GM21423 (cell line): Measurements from ENCODE around the gene NOXA1.

ENCODE experiments used
- ATAC-seq: cut with Tn5 transposase; IDR thresholded peaks from one replicate; pipeline ENCODE4 v1.9.1; 2021; ENCODE audit warnings: mild to moderate bottlenecking, moderate library complexity; ENCODE audit not compliant: unreplicated experiment

Gene NOXA1

GRCh38 chr9:137387891-137388560 lies 35.2 kb upstream of the NOXA1 start:
- ATAC-seq, result no peak

- no peak for ATAC-seq
Observed at GRCh38 chr9:137388589-137389427, 34.4 kb upstream of the NOXA1 start.

DNA sequence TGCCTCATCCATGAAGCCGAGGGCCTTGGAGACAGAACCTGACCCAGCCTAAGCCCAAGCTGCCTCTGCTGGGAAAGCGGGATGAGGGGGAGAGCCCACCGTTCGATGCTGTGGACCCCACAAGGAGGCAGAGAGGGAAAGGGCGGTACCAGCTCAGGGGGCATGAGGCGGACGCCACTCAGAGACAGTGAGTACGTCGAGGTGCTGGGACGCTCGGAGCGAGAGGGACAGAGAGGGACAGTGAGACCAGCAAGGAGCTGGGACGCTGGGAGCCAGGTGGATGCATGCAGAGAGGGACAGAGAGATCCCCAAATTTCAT lies 33.8 kb upstream of the NOXA1 start:
- ATAC-seq, result no peak

DNA sequence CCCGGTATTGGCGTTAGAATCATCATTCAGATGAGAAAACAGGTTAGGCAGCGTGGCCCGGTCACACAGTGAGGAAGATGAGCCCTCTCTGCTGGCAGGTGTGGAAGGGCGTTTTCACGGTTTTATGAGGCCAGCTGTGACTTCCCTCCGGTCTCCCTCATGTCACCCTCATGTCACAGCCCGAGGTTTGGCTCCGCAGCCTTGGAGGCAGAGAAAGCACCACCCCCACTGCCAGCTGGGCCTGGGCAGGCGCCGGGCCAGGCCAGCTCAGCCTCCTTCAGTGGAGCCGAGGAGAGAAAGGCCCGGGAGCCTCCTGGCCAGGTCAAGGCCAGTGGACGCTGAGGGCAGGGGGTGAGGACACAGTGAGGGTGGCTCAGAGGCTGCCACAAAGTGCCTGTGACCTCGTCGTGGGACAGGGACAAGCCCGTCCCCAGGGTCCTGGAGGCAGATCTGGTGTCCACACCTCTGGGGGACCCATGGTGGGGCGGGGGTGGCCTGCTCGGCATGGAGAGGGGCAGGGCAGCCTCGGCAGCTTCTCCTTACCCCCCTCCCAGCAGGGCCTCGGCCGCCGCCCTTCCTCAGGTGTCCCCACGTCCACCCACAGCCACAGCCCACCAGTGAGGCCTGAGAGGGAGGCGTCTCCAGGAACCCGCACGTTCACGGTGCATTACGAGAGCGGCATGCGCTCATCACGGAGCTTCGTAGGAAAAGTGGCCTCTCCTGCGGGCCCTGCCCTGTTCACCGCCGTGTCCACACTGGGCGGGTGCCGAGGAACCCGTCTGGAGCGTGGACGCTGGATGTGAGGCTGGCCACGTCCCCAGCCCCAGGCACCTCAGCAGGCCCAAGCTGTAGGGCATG lies 32.4 kb upstream of the NOXA1 start:
- no peak for ATAC-seq

GRCh38 chr9:137391411-137391754 lies 31.8 kb upstream of the NOXA1 start:
- no peak for ATAC-seq

DNA sequence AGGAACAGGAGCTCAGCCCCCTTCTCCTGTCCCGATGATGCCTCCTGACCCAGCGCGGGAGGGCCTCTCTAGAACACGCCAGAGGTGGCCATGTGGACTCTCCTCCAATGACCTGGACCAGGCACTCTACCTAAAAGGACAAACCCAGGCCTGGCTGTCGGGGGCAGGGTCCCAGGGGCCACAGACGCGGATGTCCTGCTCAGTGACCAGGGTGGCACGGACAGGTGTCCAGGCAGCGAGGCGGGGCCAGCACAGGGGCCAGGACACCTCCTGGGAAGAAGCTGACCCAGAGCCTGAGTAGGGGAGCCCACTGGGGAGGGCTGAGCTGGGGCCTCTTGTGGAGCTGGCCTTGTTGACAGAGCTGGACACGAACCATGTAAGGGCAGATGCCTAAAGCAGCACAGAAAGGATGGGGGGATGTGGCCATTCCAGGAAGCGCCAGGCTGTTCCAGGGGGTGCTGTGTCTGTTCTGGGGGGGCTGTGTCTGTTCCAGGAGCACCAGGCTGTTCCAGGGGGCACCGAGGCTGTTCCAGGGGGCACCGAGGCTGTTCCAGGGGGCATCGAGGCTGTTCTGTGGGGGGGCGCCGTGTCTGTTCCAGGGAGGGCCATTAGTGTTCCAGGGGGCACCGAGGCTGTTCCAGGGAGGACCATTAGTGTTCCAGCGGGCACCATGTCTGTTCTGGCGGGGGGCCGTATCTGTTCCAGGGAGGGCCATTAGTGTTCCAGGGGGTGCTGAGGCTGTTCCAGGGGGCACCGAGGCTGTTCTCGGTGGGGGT lies 30.8 kb upstream of the NOXA1 start:
- no peak for ATAC-seq

GRCh38 chr9:137393176-137394150 lies 29.7 kb upstream of the NOXA1 start:
- no peak for ATAC-seq

DNA sequence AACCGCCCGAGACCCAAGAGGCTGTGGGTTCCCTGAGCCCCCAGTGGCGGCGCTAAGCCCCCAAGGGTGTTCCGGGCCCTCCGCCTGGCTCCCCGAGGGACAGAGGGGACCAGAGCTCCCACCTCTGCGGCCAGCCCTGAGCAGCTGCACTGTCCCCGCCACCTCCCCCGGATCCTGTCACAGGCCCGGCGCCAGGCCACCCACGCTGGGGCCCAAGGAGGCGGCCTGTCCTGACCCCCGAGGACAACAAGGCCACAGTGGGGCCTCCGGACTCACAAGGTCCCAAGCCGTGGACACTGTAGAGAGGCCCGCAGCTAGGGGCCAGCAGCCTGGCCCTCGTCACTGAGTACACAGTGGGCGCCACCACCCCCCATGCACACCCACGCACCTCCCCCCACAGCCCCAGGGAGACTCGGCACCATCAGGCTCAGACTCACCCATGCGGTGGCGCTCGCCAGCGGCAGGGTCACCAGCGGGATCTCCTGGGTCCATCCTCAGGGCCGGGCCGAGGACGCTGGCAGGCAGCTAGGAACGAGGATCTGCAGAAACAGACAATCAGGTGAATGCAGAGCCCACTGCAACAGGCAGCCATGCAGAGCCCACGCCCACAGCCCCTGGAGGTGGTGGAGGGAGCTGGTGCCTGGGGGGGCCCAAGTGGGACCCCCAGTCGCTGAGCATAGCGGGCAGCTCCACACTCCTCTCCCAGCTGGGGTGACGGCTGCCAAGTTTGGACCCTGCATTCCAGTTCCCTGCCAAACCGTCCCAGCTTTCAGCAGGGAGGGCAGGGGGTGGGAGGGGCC lies 28.1 kb upstream of the NOXA1 start:
- ATAC-seq, result no peak

- no peak for ATAC-seq
Observed at GRCh38 chr9:137395666-137396010, 27.6 kb upstream of the NOXA1 start.

GRCh38 chr9:137396227-137396626 lies 27.0 kb upstream of the NOXA1 start:
- ATAC-seq, result no peak

GRCh38 chr9:137396634-137397367 lies 26.4 kb upstream of the NOXA1 start:
- ATAC-seq, result no peak

DNA sequence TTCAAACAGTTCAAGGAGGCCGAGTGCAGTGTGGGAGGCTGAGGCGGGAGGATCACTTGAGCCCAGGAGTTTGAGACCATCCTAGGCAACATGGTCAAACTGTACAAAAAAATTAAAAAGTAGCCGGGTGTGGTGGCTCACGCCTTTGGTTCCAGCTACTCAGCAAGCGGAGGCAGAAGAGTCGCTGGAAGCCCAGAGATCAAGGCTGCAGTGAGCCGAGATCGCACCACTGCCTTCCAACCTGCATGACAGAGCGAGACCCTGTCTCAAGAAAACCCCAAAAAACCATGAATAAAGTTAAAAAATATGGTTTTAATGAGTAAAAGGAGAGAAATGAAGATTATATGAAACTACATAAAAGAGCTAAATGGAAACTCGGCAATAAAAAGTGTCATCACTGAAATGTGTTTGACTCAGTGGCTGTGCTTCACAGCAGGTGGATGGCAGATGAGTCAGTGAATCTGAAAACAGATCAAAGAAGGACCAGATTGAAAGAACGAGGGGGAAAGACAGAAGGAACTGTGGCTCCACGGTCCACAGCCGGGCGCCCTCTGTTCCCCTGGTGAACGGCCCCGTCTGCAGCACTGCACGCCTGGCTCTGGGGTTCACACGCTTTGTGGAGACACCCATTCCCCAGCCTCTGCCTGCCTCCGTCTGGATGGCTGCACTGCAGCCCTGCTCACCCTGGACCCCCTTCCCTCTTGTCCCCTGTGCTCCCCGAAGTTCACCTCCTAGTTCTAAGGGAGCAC lies 25.3 kb upstream of the NOXA1 start:
- ATAC-seq, result no peak

DNA sequence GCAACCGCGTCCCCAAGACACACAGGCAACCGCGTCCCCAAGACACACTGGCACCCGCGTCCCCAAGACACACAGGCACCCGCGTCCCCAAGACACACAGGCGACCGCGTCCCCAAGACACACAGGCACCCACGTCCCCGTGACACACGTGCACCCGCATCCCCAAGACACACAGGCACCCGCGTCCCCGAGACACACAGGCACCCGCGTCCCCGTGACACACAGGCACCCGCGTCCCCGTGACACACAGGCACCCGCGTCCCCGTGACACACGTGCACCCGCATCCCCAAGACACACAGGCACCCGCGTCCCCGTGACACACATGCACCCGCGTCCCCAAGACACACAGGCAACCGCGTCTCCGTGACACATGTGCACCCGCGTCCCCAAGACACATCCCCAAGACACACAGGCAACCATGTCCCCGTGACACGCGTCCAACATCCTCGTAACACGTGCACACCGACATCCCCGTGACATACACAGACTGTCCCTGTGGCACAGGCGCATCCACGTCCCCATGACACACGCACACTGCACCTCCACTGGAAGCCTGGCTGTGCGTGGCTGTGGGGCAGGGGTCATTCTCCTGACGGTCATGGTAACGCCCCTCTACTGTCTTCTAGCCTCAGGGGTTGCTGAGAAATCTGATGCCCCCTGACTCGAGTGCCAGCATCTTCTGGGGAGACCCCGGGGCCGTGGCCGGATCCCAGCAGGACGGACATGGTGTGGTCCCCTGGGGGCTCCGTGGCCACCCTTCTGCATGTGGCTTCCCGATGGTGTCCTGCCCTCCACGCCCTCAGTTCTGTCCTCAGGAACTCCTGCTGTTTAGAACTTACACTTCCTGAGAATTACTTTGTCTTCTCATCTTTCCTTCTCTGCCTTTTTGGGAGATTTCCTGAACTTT lies 24.4 kb upstream of the NOXA1 start:
- no peak for ATAC-seq

DNA sequence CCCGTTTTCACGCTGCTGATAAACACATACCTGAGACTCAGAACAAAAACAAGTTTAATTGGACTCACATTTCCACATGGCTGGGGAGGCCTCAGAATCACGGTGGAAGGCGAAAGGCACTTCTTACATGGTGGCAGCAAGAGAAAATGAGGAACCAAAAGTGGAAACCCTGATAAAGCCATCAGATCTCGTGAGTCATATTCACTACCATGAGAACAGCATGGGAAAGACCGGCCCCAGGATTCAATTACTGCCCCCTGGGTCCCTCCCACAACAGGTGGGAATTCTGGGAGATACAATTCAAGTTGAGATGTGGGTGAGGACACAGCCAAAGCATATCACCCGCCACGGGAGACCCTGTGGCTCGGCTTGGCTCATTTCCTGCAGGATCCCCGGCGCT lies 20.4 kb upstream of the NOXA1 start:
- no peak for ATAC-seq

DNA sequence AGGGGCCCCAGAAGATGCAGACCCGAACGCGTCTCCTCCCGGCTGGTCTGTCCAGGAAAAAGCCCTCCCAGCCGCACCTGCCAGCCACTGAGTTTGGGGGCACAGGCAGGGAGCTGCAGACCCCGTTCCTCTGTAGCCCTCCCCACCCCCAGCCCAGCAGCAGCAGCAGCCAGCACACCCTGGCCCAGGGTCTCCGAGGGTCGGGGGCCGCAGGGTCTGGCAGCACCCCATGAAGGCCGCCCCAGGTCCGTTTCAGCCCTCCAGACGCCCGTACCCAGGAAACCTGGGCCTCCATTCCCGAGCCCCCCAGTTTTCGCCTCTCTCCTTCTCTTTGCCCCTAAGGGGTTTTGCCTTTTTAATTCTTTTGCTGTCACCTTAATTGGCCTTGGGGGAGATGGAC lies 19.9 kb upstream of the NOXA1 start:
- ATAC-seq, result no peak

DNA sequence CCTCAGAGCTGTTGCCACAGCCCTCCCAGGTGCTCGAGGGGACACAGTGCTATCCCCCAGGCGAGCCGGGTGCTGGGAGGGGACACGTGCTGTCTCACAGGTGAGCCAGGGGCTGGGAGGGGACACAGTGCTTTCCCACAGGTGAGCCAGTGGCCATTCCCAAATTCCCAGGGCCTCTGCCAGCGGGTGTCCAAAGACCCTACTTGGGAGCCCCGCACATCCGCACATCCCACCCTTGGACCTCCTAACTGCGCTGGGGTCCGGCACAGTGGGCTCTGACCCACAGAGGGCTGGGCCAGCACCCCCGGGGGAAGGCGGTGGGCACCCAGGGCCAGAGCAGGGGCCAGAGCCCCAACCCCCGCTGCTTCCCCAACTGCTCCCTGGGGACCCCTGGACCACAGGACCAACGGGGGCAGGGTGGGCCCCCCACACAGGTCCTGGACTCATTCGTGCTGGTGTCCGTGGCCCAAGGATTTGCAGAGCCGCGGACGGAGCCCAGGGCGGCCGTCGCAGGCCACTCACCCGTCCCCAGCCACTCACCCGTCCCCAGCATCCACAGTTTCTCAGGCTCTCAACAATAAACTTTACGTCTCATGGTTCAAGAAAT lies 18.1 kb upstream of the NOXA1 start:
- no peak for ATAC-seq
